ENCODE measurements around the gene ARRDC3. TPM values are rescaled to one million over a fixed set of nuclear protein-coding genes. Genes with fewer than 3 reads are reported as not detected.

Gene ARRDC3
- total RNA-seq (2014; rRNA removed; shearing (Covaris generic)) (61.2 and 70.6 TPM in 2 replicates), polyA plus RNA-seq (2016; fragmentation: Nextera tagmentation; extraction: Ambion mirVana) (42.7 and 46.0 TPM in 2 replicates)

DNA sequence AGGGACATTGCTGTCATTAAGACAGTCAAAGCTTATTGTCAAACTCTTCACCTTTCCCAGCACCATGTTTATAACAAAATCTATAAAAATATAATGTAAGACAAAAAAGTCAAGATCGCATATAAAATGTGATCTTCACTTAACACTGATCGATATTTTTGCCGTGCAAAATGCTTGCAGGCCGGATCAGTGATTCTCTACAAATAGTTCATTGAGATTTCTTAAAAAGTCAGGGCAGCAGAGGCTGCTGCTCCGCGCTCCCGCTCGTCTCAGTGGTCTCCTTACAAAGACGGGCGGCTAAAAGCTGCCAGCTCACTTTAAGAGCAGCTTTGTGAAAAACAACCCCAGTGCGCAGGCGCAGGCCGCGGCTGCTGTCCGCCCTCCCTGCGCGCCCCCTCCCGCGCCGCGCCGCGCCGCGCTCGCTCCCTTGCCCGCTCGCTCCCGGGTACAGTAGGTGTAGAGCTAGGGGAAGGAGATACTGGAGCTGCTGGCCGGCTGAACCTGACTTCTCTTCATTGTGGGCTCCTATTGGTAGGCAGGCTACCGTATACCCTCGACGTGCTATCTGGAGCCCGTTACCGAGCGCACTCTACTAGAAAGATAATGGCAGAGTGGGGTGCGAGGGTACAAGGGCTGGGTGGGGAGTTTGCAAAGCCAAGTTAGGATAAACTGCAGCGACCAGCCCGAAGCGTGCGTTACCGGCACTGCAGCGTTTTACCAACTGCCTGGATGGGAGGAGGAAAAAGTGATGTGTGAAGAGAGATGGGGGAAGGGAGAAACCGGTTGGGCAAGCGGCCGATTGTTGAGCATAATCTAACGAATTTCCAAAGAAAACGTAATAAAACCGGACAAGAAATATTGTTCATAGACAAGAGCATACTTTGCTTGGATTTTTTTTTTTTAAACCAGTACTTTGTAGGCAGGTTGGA, at the start of gene ARRDC3:
Gene ARRDC3, minus strand, starts transcription at position 291 of the 929 bp plus-strand sequence. Its CDS starts 225 bp downstream, at position 66.
- Histone ChIP-seq H3K9ac (peak within 1 kb of the TSS; percentile 99), H3K79me2 (ENCODE audit: insufficient read depth) (peaks cover 42% of the 10 kb centered on the region), H3K9me2 (ENCODE audit: insufficient read depth) (no peaks in the 10 kb centered on the region), H3K4me3 (peak within 1 kb of the TSS; percentile 97), H3F3A (ENCODE audit: insufficient read depth) (peaks cover 45% of the 10 kb centered on the region), H3K36me3 (ENCODE audit: low read depth) (peaks cover 6% of the 10 kb centered on the region), H3K27ac (peak within 1 kb of the TSS; percentile 100), H3K4me1 (ENCODE audit: insufficient read depth) (peaks cover 16% of the 10 kb centered on the region), H2AFZ (peak within 1 kb of the TSS; percentile 78), H4K20me1 (ENCODE audit: insufficient read depth) (no peaks in the 10 kb centered on the region), H3K4me2 (ENCODE audit: unreplicated experiment) (peak within 1 kb of the TSS; percentile 93), H3K9me3 (ENCODE audit: low read depth) (no peaks in the 10 kb centered on the region), H3K27me3 (replicated peaks; ENCODE audit: insufficient read depth) (no peaks in the 10 kb centered on the region)
- DNase-seq, result peak; percentile 96
- WGBS, 2 experiments (ENCODE audit: low coverage in 1 of 2, low lambda C conversion rate in 2 of 2, missing lambda C conversion rate in 2 of 2), result 0 to 1% methylated on average over 44 to 49 of the region's 49 CpGs
- no peak for TF ChIP-seq EZH2 (IDR thresholded peaks at IDR 0.05; ENCODE audit: insufficient read depth, poor library complexity, severe bottlenecking)
- TF ChIP-seq EZH2phosphoT487 (IDR thresholded peaks at IDR 0.05; ENCODE audit: insufficient read depth, low read depth), result no peak
- in situ Hi-C loops (cut with MboI), result no loop called here

DNA sequence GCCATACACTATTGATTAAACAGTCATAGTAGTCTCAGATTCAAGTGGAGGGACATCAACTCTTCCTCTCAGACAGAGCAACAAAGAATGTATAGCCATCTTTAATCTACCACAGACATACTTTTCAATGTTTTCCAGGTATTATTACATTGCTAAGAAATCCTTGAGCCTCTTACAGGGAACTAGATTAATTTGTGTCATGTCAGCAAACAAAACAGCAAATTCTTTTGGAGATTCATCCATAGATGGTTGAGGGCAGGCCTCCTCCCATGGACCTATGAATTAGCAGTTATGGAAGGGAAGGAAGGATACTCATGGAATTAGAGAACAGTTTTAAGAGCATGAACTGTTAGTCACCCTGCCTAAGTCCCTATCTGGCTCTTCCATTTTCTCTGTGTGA, 47.8 kb upstream of the ARRDC3 start:
- DNase-seq, result no peak
- H3K9me2 ChIP-seq (ENCODE audit: insufficient read depth), result no peaks in the 10 kb centered on the region
- H2AFZ ChIP-seq, result no peak overlapping the region
- H3K27me3 ChIP-seq (replicated peaks; ENCODE audit: insufficient read depth), result no peaks in the 10 kb centered on the region
- H3K9ac ChIP-seq, result no peak overlapping the region
- H3K27ac ChIP-seq, result no peak overlapping the region
- H3K4me1 ChIP-seq (ENCODE audit: insufficient read depth), result no peaks in the 10 kb centered on the region
- no peak for TF ChIP-seq EZH2 (IDR thresholded peaks at IDR 0.05; ENCODE audit: insufficient read depth, poor library complexity, severe bottlenecking)
- TF ChIP-seq EZH2phosphoT487 (IDR thresholded peaks at IDR 0.05; ENCODE audit: insufficient read depth, low read depth), result no peak
- H3K79me2 ChIP-seq (ENCODE audit: insufficient read depth), result no peaks in the 10 kb centered on the region
- no peak overlapping the region for H3K4me2 ChIP-seq (ENCODE audit: unreplicated experiment)
- in situ Hi-C loops (cut with MboI), result no loop called here
- H3K36me3 ChIP-seq (ENCODE audit: low read depth), result no peaks in the 10 kb centered on the region
- no peak overlapping the region for H3K4me3 ChIP-seq
- H3K9me3 ChIP-seq (ENCODE audit: low read depth), result no peaks in the 10 kb centered on the region
- no peaks in the 10 kb centered on the region for H4K20me1 ChIP-seq (ENCODE audit: insufficient read depth)
- H3F3A ChIP-seq (ENCODE audit: insufficient read depth), result no peaks in the 10 kb centered on the region

GRCh38 chr5:91424638-91425436, 41.7 kb upstream of the ARRDC3 start:
- H4K20me1 ChIP-seq (ENCODE audit: insufficient read depth), result no peaks in the 10 kb centered on the region
- no peaks in the 10 kb centered on the region for H3K27me3 ChIP-seq (replicated peaks; ENCODE audit: insufficient read depth)
- no peaks in the 10 kb centered on the region for H3F3A ChIP-seq (ENCODE audit: insufficient read depth)
- H3K36me3 ChIP-seq (ENCODE audit: low read depth), result no peaks in the 10 kb centered on the region
- no peaks in the 10 kb centered on the region for H3K79me2 ChIP-seq (ENCODE audit: insufficient read depth)
- H3K4me2 ChIP-seq (ENCODE audit: unreplicated experiment), result no peak overlapping the region
- no peak for DNase-seq
- H3K4me3 ChIP-seq, result no peak overlapping the region
- no peak overlapping the region for H2AFZ ChIP-seq
- WGBS, 2 experiments (ENCODE audit: low coverage in 1 of 2, low lambda C conversion rate in 2 of 2, missing lambda C conversion rate in 2 of 2), result 75 to 85% methylated on average over 2 of the region's 2 CpGs
- H3K9ac ChIP-seq, result no peak overlapping the region
- TF ChIP-seq EZH2 (IDR thresholded peaks at IDR 0.05; ENCODE audit: insufficient read depth, poor library complexity, severe bottlenecking) (no peak), EZH2phosphoT487 (IDR thresholded peaks at IDR 0.05; ENCODE audit: insufficient read depth, low read depth) (no peak)
- no peaks in the 10 kb centered on the region for H3K4me1 ChIP-seq (ENCODE audit: insufficient read depth)
- in situ Hi-C loops (cut with MboI), result loop anchor here (25.0 kb wide), 1 partner anchor 563 kb away; no protein-coding TSS in a partner anchor
- H3K9me2 ChIP-seq (ENCODE audit: insufficient read depth), result no peaks in the 10 kb centered on the region
- no peak overlapping the region for H3K27ac ChIP-seq
- no peaks in the 10 kb centered on the region for H3K9me3 ChIP-seq (ENCODE audit: low read depth)

- DNase-seq, result no peak
- H3F3A ChIP-seq (ENCODE audit: insufficient read depth), result no peaks in the 10 kb centered on the region
- no peak overlapping the region for H3K9ac ChIP-seq
- in situ Hi-C loops (cut with MboI), result loop anchor here (25.0 kb wide), 1 partner anchor 562 kb away; no protein-coding TSS in a partner anchor
- H3K4me3 ChIP-seq, result no peak overlapping the region
- H3K27me3 ChIP-seq (replicated peaks; ENCODE audit: insufficient read depth), result no peaks in the 10 kb centered on the region
- H4K20me1 ChIP-seq (ENCODE audit: insufficient read depth), result no peaks in the 10 kb centered on the region
- H2AFZ ChIP-seq, result no peak overlapping the region
- H3K79me2 ChIP-seq (ENCODE audit: insufficient read depth), result no peaks in the 10 kb centered on the region
- no peak overlapping the region for H3K4me2 ChIP-seq (ENCODE audit: unreplicated experiment)
- H3K36me3 ChIP-seq (ENCODE audit: low read depth), result no peaks in the 10 kb centered on the region
- H3K9me2 ChIP-seq (ENCODE audit: insufficient read depth), result no peaks in the 10 kb centered on the region
- no peak for TF ChIP-seq EZH2 (IDR thresholded peaks at IDR 0.05; ENCODE audit: insufficient read depth, poor library complexity, severe bottlenecking)
- no peak for TF ChIP-seq EZH2phosphoT487 (IDR thresholded peaks at IDR 0.05; ENCODE audit: insufficient read depth, low read depth)
- no peaks in the 10 kb centered on the region for H3K4me1 ChIP-seq (ENCODE audit: insufficient read depth)
- H3K27ac ChIP-seq, result no peak overlapping the region
- no peaks in the 10 kb centered on the region for H3K9me3 ChIP-seq (ENCODE audit: low read depth)
- 93 to 100% methylated on average over 2 of the region's 2 CpGs for WGBS, 2 experiments (ENCODE audit: low coverage in 1 of 2, low lambda C conversion rate in 2 of 2, missing lambda C conversion rate in 2 of 2)
Measured at GRCh38 chr5:91423871-91424270, 40.8 kb upstream of the ARRDC3 start.
